BJ (cell line): ENCODE measurements around the gene VPS8. TPM values are rescaled to one million over a fixed set of nuclear protein-coding genes. Genes with fewer than 3 reads are reported as not detected.

ENCODE experiments used
- CTCF ChIA-PET: fragments of 350-600 bp; formaldehyde crosslinking; extraction: SDS; loops from one replicate; lab custom pipeline; 2021; ENCODE audit warnings: antibody characterized with exemption, inconsistent platforms; lab: Yijun Ruan, JAX
- POLR2A ChIA-PET: fragments of 300-600 bp; sonication (Branson Sonifier 250); formaldehyde crosslinking; extraction: SDS; loops from one replicate; lab custom pipeline; 2021; ENCODE audit warnings: antibody characterized with exemption; lab: Charles Lee
- DNase-seq: peaks from one replicate; pipeline ENCODE4 v3.0.0-alpha.2; 2011; ENCODE audit warnings: low read depth
- H3K27me3 ChIP-seq: 2 replicates; pipeline ENCODE4 v1.6.0; 2011; ENCODE audit warnings: low read length; ENCODE audit not compliant: control insufficient read depth, insufficient read depth
- H3K36me3 ChIP-seq: 2 replicates; pipeline ENCODE4 v1.5.1; 2011; ENCODE audit warnings: low read length; ENCODE audit not compliant: control insufficient read depth, insufficient read depth
- H3K4me3 ChIP-seq: 2 replicates; pipeline ENCODE4 v1.5.1; 2011; ENCODE audit warnings: low read depth, mild to moderate bottlenecking, control low read depth, low read length
- CTCF ChIP-seq: IDR thresholded peaks from 2 replicates; pipeline ENCODE4 v1.5.1; 2011; ENCODE audit warnings: low read depth, mild to moderate bottlenecking, control low read depth, inconsistent platforms, low read length, moderate library complexity; ENCODE audit not compliant: insufficient read depth
- polyA plus RNA-seq: library from polyadenylated mRNA; depleted of rRNA; stranded (reverse); fragments of >200 nt; gene quantifications from 2 replicates; pipeline ENCODE4 v1.2.3, GENCODE V29; 2011

The VPS8 gene
- polyA plus RNA-seq, 1 experiment = 14.3 TPM

- POLR2A ChIA-PET = interaction anchor here (0.6 kb wide), 1 partner anchor 409 kb away, joined by 5 read pairs; no protein-coding TSS in a partner anchor
- Histone ChIP-seq H3K4me3 (no peak overlapping the region), H3K27me3 (no peaks in the 10 kb centered on the region), H3K36me3 (peaks cover 8% of the 10 kb centered on the region)
- no peak for TF ChIP-seq CTCF
- no peak for DNase-seq
- CTCF ChIA-PET = interaction anchor here (1.2 to 1.3 kb wide), 3 partner anchors 32 to 402 kb away, joined by 3 to 5 read pairs (median 3); no protein-coding TSS in a partner anchor
Observed at GRCh38 chr3:184868477-184868876, 56.5 kb downstream of the VPS8 start.

GRCh38 chr3:184872200-184872599, 60.2 kb downstream of the VPS8 start:
- ChIA-PET CTCF (interaction anchor here (1.0 kb wide), 1 partner anchor 436 kb away, joined by 3 read pairs; no protein-coding TSS in a partner anchor), POLR2A (interaction anchor here (1.0 kb wide), 1 partner anchor 8 kb away, joined by 3 read pairs; no protein-coding TSS in a partner anchor)

DNA sequence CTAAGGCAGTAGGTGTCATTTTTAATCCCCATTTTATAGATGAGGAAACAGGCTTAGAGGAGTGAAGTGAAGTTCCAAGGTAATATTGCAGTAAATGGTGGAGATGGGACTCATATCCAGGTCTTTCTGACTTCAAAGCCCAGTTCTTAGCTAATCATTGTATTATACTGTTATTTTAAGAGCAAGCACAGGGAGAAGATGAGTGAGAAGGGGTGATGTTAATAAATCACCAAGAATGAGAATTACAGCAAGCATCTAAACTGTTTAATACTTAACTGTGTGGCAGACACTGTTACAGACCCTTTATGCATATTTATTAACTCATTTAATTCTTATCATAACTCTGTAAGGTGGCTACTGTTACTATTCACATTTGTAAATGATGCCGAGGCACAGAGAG, 61.2 kb downstream of the VPS8 start:
- CTCF ChIA-PET = no interaction called here
- Histone ChIP-seq H3K4me3 (no peak overlapping the region), H3K36me3 (peaks cover 3% of the 10 kb centered on the region), H3K27me3 (no peaks in the 10 kb centered on the region)
- POLR2A ChIA-PET = no interaction called here
- no peak for TF ChIP-seq CTCF
- DNase-seq = no peak

More at GRCh38 chr3:184872200-184872599, 60.2 kb downstream of the VPS8 start:
- no peaks in the 10 kb centered on the region for H3K27me3 ChIP-seq
- TF ChIP-seq CTCF = no peak
- no peak for DNase-seq
- no peak overlapping the region for H3K4me3 ChIP-seq
- H3K36me3 ChIP-seq = peaks cover 3% of the 10 kb centered on the region

DNA sequence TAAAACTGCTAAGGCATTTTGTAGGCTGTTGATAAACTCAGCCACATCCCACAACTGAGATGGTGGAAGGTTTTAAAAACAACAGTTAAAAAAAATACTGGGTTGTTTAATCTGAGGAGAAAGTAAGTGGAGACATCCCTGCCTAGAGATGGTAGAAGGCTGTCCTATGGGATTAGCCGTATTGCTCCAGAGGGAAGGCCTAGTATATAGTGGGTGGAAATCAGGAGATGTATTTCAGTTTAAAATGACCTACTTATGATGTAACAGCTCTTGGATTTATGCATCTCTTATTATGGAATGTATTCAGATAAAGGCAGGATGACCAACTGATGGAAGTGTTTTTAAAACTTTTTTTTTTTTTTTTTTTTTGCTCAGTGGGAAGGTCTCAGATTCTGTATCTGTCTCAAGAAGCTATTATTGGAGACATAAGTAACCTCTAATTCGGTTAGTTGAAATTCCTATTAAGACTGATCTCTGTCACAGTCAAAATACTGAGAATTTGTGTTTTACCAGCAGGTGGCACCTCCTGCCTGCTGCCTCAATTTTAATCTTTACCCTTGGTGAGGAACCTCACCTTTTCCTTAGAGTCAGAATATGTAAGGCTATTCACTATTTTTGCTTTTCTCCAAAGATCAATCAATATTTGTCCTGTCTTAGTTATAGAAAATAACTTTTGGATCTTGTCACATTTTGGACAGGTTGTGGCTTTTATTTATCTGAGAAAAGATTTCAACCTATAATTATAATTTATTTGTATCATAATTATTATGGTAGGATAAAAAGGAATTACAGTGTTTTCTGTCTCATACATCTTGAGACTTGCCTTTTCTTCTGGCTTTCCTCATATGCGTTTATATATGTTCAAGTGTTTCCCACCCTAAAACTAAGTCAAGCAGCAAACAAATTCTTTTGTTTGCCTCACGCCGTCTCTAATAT, 63.0 kb downstream of the VPS8 start:
- DNase-seq = no peak
- Histone ChIP-seq H3K4me3 (no peak overlapping the region), H3K36me3 (peaks cover 1% of the 10 kb centered on the region; the same call in 1 of the 2 replicates), H3K27me3 (no peaks in the 10 kb centered on the region)
- ChIA-PET POLR2A (no interaction called here), CTCF (interaction anchor here (0.6 to 1.6 kb wide), 10 partner anchors 8 to 1642 kb away, joined by 3 to 4 read pairs (median 3); no protein-coding TSS in a partner anchor)
- TF ChIP-seq CTCF = peak; percentile 70
